Stimulated activated naive CD8-positive, alpha-beta T cell treated with anti-CD3 and anti-CD28 coated beads, Interleukin-15, Interleukin-2, amounts not matched to agents 100 ng/mL and 50 ng/mL, for 24 hours (primary cell): ENCODE results near the gene CATSPERD.

Source experiments
- H3K27ac Mint-ChIP-seq: one replicate; pipeline ENCODE4 v1.8.0; 2021; ENCODE audit warnings: mild to moderate bottlenecking, mixed read lengths
- H3K27me3 Mint-ChIP-seq: one replicate; pipeline ENCODE4 v1.8.0; 2021; ENCODE audit warnings: mixed read lengths
- H3K36me3 Mint-ChIP-seq: one replicate; pipeline ENCODE4 v1.8.0; 2021; ENCODE audit warnings: low read depth, mixed read lengths
- H3K4me1 Mint-ChIP-seq: one replicate; pipeline ENCODE4 v1.8.0; 2021; ENCODE audit warnings: low read depth, mixed read lengths
- H3K4me3 Mint-ChIP-seq: one replicate; pipeline ENCODE4 v1.8.0; 2021; ENCODE audit warnings: mild to moderate bottlenecking, mixed read lengths
- H3K9me3 Mint-ChIP-seq: one replicate; pipeline ENCODE4 v1.8.0; 2021; ENCODE audit warnings: mixed read lengths

Gene CATSPERD

GRCh38 chr19:5790559-5791520 lies 70.4 kb downstream of the CATSPERD start, which contains the start of gene DUS3L:
TSS of gene DUS3L (minus strand) at chr19:5791163. CDS start at chr19:5791141, 22 bp downstream.
- Mint-ChIP-seq H3K4me3 (peak within 1 kb of the TSS; percentile 97), H3K36me3 (peaks cover 41% of the 10 kb centered on the region), H3K4me1 (peaks cover 27% of the 10 kb centered on the region), H3K9me3 (no peaks in the 10 kb centered on the region), H3K27me3 (no peaks in the 10 kb centered on the region), H3K27ac (peak within 1 kb of the TSS; percentile 100)

DNA sequence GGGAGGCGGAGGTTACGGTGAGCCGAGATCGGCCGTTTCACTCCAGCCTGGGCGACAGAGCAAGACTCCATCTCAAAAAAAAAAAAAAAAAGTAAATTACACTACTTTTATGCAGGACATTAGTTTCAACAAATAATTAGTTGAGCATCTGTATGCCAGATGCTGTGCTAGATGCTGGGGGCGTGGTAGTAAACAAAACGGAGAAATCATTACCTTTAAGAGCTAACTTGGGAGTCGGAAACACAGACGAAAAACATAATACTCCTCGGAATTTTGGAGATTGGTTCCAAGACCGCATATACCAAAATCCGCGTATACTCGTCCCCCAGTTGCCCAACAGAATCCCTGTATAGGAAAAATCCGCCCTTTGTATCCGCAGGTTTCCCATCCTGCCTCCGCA lies 71.8 kb downstream of the CATSPERD start:
- Mint-ChIP-seq H3K27ac (no peak overlapping the region), H3K9me3 (no peaks in the 10 kb centered on the region), H3K4me1 (peaks cover 23% of the 10 kb centered on the region), H3K27me3 (no peaks in the 10 kb centered on the region), H3K4me3 (no peak overlapping the region), H3K36me3 (peaks cover 30% of the 10 kb centered on the region)

GRCh38 chr19:5793188-5793587 lies 72.8 kb downstream of the CATSPERD start:
- H3K4me1 Mint-ChIP-seq: peaks cover 20% of the 10 kb centered on the region
- no peak overlapping the region for H3K4me3 Mint-ChIP-seq
- H3K27ac Mint-ChIP-seq: no peak overlapping the region

DNA sequence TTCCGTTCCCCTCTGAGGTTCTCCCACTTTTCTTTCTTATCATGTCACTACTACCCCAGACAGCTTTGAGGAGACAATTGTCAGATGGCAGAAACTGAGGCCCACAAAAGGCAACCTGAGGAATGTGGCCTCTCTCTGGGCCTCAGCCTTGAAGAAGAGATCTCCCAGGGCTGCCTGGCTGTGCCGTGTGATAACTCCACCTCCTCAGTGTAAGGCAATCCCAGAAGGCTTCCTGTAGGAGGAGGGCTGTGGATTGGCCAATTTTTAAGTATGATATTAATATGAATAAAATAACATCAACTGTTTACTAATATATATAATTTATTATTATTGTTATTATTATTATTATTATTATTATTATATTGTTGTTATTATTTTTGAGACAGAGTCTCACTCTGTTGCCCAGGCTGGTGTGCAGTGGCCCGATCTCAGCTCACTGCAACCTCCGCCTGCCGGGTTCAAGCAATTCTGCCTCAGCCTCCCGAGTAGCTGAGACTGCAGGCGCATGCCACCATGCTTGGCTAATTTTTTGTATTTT lies 75.0 kb downstream of the CATSPERD start:
- no peaks in the 10 kb centered on the region for H3K9me3 Mint-ChIP-seq
- peaks cover 7% of the 10 kb centered on the region for H3K4me1 Mint-ChIP-seq
- H3K27me3 Mint-ChIP-seq: peaks cover 14% of the 10 kb centered on the region
- H3K4me3 Mint-ChIP-seq: no peak overlapping the region
- peaks cover 6% of the 10 kb centered on the region for H3K36me3 Mint-ChIP-seq
- no peak overlapping the region for H3K27ac Mint-ChIP-seq

More at GRCh38 chr19:5793188-5793587, 72.8 kb downstream of the CATSPERD start:
- H3K36me3 Mint-ChIP-seq: peaks cover 25% of the 10 kb centered on the region
- H3K9me3 Mint-ChIP-seq: no peaks in the 10 kb centered on the region
- H3K27me3 Mint-ChIP-seq: no peaks in the 10 kb centered on the region

DNA sequence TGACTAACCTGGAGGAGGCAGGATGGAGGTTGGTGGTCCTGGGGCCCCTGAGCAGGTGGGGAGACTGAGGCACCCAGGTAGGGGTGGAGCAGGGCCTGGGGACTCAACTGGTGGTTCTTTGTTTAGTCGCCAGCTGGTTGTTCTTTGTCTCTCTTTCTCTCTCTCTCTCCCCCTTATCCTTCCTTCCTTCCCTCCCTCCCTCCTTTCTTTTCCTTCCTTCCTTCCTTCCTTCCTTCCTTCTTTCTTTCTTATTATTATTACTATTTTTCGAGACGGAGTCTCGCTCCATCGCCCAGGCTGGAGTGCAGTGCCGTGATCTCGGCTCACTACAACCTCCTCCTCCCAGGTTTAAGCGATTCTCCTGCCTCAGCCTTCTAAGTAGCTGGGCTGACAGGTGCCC lies 77.8 kb downstream of the CATSPERD start:
- H3K4me3 Mint-ChIP-seq: no peak overlapping the region
- peaks cover 27% of the 10 kb centered on the region for H3K27me3 Mint-ChIP-seq
- no peak overlapping the region for H3K27ac Mint-ChIP-seq
- no peaks in the 10 kb centered on the region for H3K9me3 Mint-ChIP-seq
- H3K4me1 Mint-ChIP-seq: peaks cover 12% of the 10 kb centered on the region
- H3K36me3 Mint-ChIP-seq: no peaks in the 10 kb centered on the region

DNA sequence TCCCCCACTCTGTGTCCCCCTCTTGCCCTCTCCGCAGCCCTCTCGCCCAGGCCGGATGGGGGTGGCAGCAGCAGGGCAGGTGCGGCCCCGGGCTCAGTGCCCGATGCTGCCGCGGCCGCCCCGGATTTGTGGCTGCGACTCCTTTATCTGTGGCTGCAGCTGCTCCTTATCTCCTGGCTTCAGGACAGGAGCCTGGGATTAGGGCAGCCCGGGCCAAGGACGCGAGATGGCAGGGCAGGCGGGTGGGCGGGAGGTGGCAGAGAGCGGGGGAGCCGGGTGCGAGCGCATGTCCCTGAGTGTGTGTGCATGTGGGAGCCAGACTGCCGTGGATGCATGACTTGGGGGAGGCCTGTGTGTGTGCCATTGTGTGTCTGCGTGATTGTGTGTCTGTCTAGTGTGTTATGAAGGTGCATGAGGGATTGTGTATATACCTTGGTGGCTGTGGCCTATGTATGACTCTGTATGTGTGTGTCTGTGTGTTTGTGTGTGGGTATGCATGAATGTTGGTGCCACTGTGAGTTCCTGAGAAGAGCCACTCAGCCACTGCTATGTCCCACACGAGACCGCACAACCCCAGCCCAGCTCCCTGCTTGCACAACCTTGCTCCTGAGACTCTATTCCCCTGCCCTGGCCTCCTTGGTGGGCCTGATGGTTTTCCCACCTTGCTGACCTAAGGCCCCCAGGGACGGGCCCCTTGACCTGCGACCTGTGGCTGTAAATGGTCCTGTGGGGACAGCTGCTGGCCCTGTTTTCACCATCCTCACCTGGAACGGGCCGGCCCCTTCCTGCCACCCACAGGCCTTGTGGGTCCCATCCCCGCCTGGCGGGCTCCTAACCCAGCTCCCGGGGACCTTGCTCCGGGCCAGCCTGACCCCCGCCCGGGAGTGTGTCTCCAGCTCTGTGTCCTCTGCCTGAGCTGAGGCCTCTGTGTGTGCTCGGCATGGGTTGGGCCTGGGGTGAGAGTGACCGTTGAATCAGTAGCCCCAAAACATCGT lies 79.1 kb downstream of the CATSPERD start:
- no peaks in the 10 kb centered on the region for H3K9me3 Mint-ChIP-seq
- H3K36me3 Mint-ChIP-seq: no peaks in the 10 kb centered on the region
- H3K27ac Mint-ChIP-seq: no peak overlapping the region
- peaks cover 25% of the 10 kb centered on the region for H3K4me1 Mint-ChIP-seq
- no peak overlapping the region for H3K4me3 Mint-ChIP-seq
- peaks cover 31% of the 10 kb centered on the region for H3K27me3 Mint-ChIP-seq

DNA sequence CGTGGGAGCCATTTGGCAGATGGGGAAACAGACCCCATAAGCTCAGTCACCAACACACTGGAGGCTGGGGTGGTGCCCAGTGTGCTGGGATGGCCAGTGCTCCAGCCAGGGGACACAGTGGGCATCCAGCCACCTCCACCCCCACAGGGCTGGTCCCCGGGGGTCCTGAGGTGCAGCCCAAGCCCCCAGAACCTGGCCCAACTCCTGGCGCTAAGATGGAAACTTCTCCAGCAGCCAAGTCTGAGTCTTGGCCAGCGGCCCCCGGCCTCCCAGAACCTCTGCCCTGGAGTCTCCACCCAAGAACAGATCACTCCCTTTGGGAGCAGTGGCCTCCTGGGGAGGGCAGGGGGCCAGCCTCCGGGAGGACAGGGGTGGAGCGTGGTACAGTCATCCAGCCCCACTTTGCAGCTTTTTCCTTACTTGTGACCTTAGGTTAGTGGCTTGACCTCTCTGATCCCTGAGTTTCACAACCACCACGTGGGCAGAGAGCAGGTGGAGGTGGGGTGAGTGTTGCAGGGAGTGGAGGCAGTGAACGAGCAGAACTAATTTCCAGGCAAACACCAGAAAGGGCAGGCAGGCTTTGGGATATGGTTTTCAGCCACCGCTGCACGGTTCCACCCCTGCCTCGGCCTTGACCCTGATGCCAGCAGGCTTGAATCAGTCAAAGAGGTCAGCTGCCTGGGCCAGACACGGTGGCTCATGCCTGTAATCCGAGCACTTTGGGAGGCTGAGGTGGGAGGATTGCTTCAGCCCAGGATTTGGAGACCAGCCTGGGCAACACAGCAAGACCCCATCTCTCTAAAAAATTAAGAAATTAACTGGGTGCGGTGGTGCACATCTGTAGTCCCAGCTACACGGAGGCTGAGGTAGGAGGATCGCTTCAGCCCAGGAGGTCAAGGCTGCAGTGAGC lies 80.2 kb downstream of the CATSPERD start:
- no peaks in the 10 kb centered on the region for H3K9me3 Mint-ChIP-seq
- no peak overlapping the region for H3K4me3 Mint-ChIP-seq
- H3K27ac Mint-ChIP-seq: no peak overlapping the region
- H3K36me3 Mint-ChIP-seq: no peaks in the 10 kb centered on the region
- peaks cover 31% of the 10 kb centered on the region for H3K27me3 Mint-ChIP-seq
- H3K4me1 Mint-ChIP-seq: peaks cover 26% of the 10 kb centered on the region

DNA sequence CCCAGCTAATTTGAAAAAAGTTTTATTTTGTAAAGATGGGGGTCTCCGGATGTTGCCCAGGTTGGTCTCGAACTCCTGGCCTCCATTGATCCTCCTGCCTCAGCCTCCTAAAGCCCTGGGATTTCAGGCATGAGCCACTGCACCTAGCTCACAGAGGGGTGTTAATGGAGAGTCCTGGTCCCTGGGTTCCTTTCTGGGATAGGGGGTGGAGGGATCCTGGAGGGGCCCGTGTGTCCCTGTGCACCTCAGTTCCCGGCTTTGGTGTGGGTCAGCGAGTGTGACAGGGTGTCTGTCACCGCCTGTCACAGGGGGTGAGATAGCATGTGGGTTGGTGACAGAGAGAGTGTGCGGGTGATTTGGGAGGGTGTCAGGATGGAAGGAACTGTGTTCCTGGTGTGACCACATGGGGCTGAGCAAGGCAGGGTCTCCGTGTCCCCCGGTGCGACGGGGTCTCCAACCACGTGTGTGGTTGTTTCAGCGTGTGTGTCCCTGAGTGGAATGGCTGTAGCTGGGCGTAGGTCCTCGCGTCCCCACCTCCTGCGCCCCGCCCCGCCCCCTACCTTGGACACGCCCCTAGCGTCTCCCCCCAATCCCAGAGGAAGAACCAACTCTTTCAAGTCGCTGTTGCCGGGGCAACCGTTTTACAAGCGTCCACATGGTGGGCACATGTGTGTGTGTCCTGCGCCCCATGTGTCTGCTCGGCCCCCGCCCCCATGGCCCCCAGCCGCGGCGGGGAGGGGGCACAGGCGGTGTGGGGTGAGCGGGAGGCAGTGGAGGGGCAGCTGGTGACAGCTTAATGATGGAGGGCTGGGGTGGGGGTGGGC lies 81.6 kb downstream of the CATSPERD start:
- Mint-ChIP-seq H3K27ac (no peak overlapping the region), H3K4me1 (peaks cover 26% of the 10 kb centered on the region), H3K4me3 (peak overlapping the region; percentile 3), H3K27me3 (peaks cover 31% of the 10 kb centered on the region), H3K36me3 (no peaks in the 10 kb centered on the region), H3K9me3 (no peaks in the 10 kb centered on the region)

GRCh38 chr19:5803441-5803751 lies 83.0 kb downstream of the CATSPERD start:
- Mint-ChIP-seq H3K4me1 (peaks cover 26% of the 10 kb centered on the region), H3K9me3 (no peaks in the 10 kb centered on the region), H3K27ac (peak overlapping the region; percentile 55), H3K36me3 (no peaks in the 10 kb centered on the region), H3K4me3 (no peak overlapping the region), H3K27me3 (peaks cover 30% of the 10 kb centered on the region)

- H3K4me3 Mint-ChIP-seq: peak overlapping the region; percentile 65
- no peaks in the 10 kb centered on the region for H3K36me3 Mint-ChIP-seq
- peak overlapping the region; percentile 55 for H3K27ac Mint-ChIP-seq
- peaks cover 26% of the 10 kb centered on the region for H3K4me1 Mint-ChIP-seq
- no peaks in the 10 kb centered on the region for H3K9me3 Mint-ChIP-seq
- H3K27me3 Mint-ChIP-seq: peaks cover 24% of the 10 kb centered on the region
Observed at GRCh38 chr19:5803752-5804515, 83.5 kb downstream of the CATSPERD start.

DNA sequence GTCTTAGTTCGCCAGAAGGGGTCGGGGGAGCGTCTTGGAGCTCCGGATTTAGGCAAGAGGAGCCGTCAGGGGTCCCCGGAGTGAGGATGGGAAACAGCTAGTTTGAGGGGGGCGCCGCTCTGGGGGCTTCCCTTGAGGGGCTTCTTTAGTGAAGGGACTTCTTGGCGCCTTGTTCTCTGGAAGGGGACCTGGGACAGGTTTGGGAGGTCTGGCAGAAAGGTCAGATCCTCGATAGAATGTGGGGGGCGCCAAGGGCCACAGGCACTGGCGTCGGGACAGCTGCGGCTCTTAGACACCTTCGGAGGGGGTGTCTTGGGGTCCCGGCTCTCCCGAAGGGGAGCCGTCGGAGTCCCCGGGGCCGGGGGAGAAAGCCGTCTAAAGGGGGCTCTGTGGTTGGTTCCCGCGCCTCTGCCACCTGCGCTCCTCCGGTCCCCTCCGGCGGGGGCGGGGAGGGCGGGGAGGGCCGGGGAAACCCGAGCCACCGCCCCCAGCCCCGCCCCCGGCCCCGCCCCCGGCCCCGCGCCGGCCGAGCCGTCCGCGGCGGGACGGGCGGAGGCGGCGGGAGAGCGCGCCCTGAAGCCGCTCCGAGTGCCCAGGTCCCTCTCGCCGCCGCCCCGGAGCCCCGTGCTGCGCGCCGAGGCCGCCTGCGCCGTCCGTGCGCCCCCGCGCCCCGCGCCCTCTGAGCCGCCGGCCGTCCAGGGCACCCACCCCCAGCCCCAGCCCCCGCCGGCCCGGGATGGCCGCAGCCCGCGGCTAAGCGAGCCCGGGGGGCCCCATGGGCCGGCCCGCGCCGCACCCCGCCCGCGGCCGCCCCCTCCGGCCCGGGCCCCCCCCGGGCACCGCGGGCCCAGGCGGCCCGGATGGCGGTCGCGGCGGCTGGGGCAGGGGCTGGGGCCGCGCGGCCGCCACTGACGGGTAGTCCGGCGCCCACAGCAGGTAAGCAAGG lies 84.4 kb downstream of the CATSPERD start, which contains the start of gene NRTN:
Gene NRTN (plus strand): TSS at position 552 of the 946 bp plus-strand sequence. CDS start 19,099 bp downstream, outside the sequence.
- Mint-ChIP-seq H3K4me3 (peak within 1 kb of the TSS; percentile 65), H3K27ac (no peak within 1 kb of the TSS), H3K36me3 (no peaks in the 10 kb centered on the region), H3K9me3 (no peaks in the 10 kb centered on the region), H3K4me1 (peaks cover 26% of the 10 kb centered on the region), H3K27me3 (peaks cover 17% of the 10 kb centered on the region)
